Cardiac fibroblast (primary cell): Measurements from ENCODE around the gene KIAA1328.

Experiments
- DNase-seq, 2 donors: peaks; one replicate each; pipeline versions ENCODE4 v3.0.0 to v3.0.0-alpha.2; 2010; ENCODE audit warnings: low read depth in 2 of 2
- H3K4me3 ChIP-seq, 2 donors: replicated peaks in 1 of 2; 1 replicate in 1 of 2; 2 replicates in 1 of 2; pipeline ENCODE4 v1.5.1; 2011; ENCODE audit warnings: low read depth in 2 of 2, low read length in 2 of 2, mild to moderate bottlenecking in 2 of 2, moderate library complexity in 1 of 2
- CTCF ChIP-seq: IDR thresholded peaks from one replicate; pipeline ENCODE4 v1.5.1; 2011; ENCODE audit warnings: low read depth, mild to moderate bottlenecking, low read length, inconsistent platforms

The KIAA1328 gene

DNA sequence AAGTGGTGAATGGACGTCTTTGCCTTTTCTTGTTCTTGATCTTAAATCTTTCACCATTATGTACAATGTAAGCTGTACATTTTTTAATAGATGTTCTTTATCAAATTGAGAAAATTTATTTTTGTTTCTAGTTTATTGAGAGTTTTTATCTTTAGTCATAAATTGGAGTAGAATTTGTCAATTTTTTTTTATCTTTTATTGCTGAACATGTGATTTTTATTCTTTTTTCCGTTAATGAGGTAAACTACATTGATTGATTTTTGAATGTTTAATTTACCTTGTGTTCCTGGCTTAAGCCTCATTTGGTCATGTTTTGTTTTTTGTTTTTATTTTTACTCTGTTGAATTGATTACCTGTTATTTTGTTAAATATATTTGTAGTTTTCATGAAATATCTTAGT, 19.7 kb downstream of the KIAA1328 start:
- no peak for DNase-seq
- H3K4me3 ChIP-seq: no peak overlapping the region
- TF ChIP-seq CTCF: no peak

DNA sequence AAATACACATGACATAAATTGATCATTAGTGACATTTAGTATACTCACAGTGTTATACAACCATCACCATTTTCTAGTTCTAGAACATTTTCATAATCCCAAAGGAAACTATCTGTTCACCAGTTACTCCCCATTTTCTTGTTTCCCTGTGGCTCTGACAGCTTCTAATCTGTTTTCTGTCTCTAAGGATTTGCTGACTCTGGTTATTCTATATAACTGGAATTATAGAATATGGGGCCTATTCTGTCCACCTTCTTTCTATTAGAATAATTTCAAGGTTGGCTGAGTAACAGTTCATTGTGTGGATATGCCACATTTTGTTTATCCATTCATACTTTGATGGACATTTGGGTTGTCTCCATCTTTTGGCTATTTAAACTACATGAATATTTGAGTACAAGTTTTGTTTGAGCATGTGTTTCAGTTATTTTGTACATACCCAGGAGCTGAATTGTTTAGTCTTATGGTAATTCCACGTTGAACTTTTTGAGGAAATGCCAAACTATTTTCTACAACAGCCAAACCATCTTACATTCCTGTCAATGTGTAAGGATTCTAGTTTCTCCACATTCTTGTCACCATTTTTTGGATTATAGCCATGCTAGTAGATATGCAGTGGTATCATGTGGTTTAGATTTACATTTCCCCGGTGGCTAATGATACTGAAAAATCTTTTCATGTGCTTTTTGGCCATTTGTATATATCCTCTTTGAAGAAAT, 20.5 kb downstream of the KIAA1328 start:
- TF ChIP-seq CTCF: no peak
- DNase-seq: peak; percentile 44 to 79

DNA sequence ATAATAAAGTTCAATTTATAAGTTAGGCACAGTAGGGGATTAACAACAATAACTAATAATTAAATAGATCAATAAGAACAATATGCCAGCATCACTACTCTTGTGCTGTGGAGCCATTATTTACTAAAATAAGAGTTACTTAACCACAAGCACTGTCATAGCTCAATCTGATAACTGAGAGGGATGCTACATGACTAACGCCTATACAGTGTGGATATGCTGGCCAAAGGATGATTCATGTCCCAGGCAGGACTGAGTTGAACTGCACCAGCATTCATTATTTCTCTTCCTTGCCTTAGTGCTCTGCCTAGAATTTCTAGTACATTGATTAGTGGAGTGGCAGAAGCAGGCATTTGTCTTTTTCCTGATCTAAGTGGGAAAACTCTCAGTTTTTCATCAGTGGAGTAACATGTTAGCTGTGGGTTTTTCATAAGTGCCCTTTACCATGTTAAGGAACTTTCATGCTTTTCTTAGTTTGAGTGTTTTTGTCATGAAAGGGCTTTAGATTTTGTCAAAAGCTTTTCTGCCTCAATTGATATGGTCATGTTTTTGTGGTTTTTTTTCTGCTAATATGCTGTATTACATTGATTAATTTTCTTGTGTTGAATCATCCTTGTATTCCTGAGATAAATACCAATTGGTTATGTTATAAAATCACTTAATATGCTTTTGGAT, 21.7 kb downstream of the KIAA1328 start:
- no peak for TF ChIP-seq CTCF
- peak; percentile 83 to 94 for DNase-seq
- H3K4me3 ChIP-seq: no peak overlapping the region

More for the DNA sequence above, 20.5 kb downstream of the KIAA1328 start:
- no peak overlapping the region for H3K4me3 ChIP-seq

- no peak for TF ChIP-seq CTCF
- no peak overlapping the region for H3K4me3 ChIP-seq
- DNase-seq: no peak
Observed at GRCh38 chr18:36851202-36851590, 22.3 kb downstream of the KIAA1328 start.

- no peak for TF ChIP-seq CTCF
- H3K4me3 ChIP-seq: no peak overlapping the region
- DNase-seq: no peak
Observed at GRCh38 chr18:36856815-36857214, 27.9 kb downstream of the KIAA1328 start.

GRCh38 chr18:36862182-36862581, 33.3 kb downstream of the KIAA1328 start:
- no peak for DNase-seq
- TF ChIP-seq CTCF: no peak
- H3K4me3 ChIP-seq: no peak overlapping the region
